Loucy (cell line): ENCODE results near the gene SOX12.
"Not testable (repeated sequence)": the region's sequence is repeated elsewhere in the genome, so short reads cannot be mapped to it uniquely, and the experiment has no call there.

Experiments
- H2AFZ ChIP-seq: fragments of 200-600 bp; sonication (generic); 2 replicates; pipeline ENCODE4 v1.6.0; 2016; ENCODE audit warnings: antibody characterized with exemption, mild to moderate bottlenecking, low read length, moderate library complexity
- H3F3A ChIP-seq: fragments of 200-600 bp; 2 replicates; pipeline ENCODE4 v1.6.0; 2016; ENCODE audit warnings: antibody characterized with exemption, low read depth, mild to moderate bottlenecking
- H3K27me3 ChIP-seq: fragments of 200-600 bp; sonication (generic); 2 replicates; pipeline ENCODE4 v1.6.1; 2014; ENCODE audit warnings: low read length, mild to moderate bottlenecking; ENCODE audit not compliant: insufficient read depth, poor library complexity, severe bottlenecking
- H3K36me3 ChIP-seq: fragments of 200-600 bp; sonication (generic); 2 replicates; pipeline ENCODE4 v1.6.1; 2016; ENCODE audit warnings: low read length; ENCODE audit not compliant: insufficient read depth
- H3K4me1 ChIP-seq: fragments of 200-600 bp; sonication (generic); 2 replicates; pipeline ENCODE4 v1.5.1; 2014; ENCODE audit warnings: low read length, mild to moderate bottlenecking; ENCODE audit not compliant: insufficient read depth, poor library complexity, severe bottlenecking
- H3K4me2 ChIP-seq: fragments of 200-600 bp; sonication (generic); 2 replicates; pipeline ENCODE4 v1.6.0; 2014; ENCODE audit warnings: antibody characterized with exemption, low read length, low read depth, mild to moderate bottlenecking; ENCODE audit not compliant: poor library complexity, severe bottlenecking
- H3K4me3 ChIP-seq: fragments of 200-600 bp; sonication (generic); 2 replicates; pipeline ENCODE4 v1.5.1; 2014; ENCODE audit warnings: low read length, mild to moderate bottlenecking, mixed read lengths; ENCODE audit not compliant: poor library complexity, severe bottlenecking
- H3K79me2 ChIP-seq: fragments of 200-600 bp; sonication (generic); 2 replicates; pipeline ENCODE4 v1.6.1; 2014; ENCODE audit warnings: low read length; ENCODE audit not compliant: insufficient read depth
- H3K9ac ChIP-seq: fragments of 200-600 bp; sonication (generic); 2 replicates; pipeline ENCODE4 v1.6.0; 2014; ENCODE audit warnings: mild to moderate bottlenecking, low read depth, low read length, moderate library complexity; ENCODE audit not compliant: poor library complexity, severe bottlenecking
- H3K9me2 ChIP-seq: fragments of 200-600 bp; sonication (generic); replicated peaks from 2 replicates; pipeline ENCODE4 v1.6.1; 2016; ENCODE audit warnings: low read depth, low read length, mixed read lengths
- H3K9me3 ChIP-seq: fragments of 200-600 bp; sonication (generic); 2 replicates; pipeline ENCODE4 v1.6.1; 2014; ENCODE audit warnings: mild to moderate bottlenecking, antibody characterized with exemption, low read length, low read depth; ENCODE audit not compliant: insufficient read depth
- H4K20me1 ChIP-seq: fragments of 200-600 bp; sonication (generic); 2 replicates; pipeline ENCODE4 v1.6.0; 2014; ENCODE audit warnings: antibody characterized with exemption, low read length, mild to moderate bottlenecking; ENCODE audit not compliant: insufficient read depth, poor library complexity, severe bottlenecking
- EZH2phosphoT487 ChIP-seq: fragments of 200-600 bp; IDR thresholded peaks from 2 replicates; pipeline ENCODE4 v1.6.1; 2018; ENCODE audit warnings: antibody characterized with exemption, mild to moderate bottlenecking, moderate library complexity, borderline replicate concordance
- TF ChIP-seq, protein P1 (sequence below): fragments of 200-600 bp; sonication (generic); conservative IDR thresholded peaks from 2 replicates; pipeline ENCODE4 v1.5.1; 2014; ENCODE audit warnings: mild to moderate bottlenecking, antibody characterized with exemption, low read length

Gene SOX12

DNA sequence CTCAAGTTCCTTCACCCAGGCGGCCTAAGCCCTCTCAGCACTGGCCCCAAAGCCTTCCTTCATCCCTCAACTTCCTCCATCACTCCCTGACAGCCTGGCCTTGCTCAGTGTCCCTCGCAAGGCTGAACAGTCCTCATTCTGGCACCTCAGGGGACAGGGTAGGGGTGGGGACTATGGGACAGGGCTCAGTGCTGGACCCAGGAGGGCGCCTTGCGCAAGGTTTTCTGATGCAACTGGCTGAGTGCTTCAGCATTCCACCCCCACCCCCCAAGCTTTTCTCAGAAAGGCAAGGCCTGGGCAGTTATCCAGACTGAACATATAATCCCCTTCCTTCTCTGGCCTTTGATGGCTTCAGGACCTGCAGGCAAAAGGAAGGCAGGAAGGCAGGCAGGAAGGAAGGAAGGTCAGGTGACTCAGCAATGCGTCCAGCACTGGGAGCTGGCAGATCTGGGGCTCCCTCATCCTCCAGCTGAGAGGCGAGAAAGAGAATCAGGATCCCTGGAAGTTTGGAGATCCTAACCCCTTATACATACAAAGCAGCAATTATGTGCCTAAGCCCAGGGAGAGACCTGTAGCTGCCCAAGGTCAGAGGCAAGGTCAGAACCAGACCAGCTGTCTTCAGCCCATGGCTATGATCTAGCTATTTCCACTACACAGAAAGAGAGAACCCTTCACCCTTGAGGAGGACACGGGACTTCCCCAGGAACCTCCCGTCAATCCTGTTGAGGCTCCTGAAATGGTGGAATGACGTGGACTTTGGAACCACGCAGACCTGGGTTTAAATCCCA is 46.6 kb downstream of the SOX12 start:
- H3K36me3 ChIP-seq, result no peaks in the 10 kb centered on the region
- no peaks in the 10 kb centered on the region for H3K27me3 ChIP-seq
- H3K79me2 ChIP-seq, result no peaks in the 10 kb centered on the region
- H3K9ac ChIP-seq, result peak overlapping the region; percentile 53
- H2AFZ ChIP-seq, result peak overlapping the region; percentile 34; the same call in 1 of the 2 replicates
- no peaks in the 10 kb centered on the region for H3K9me2 ChIP-seq
- peaks cover 30% of the 10 kb centered on the region for H3K4me1 ChIP-seq
- H3K4me2 ChIP-seq, result peak overlapping the region; percentile 76
- H3K9me3 ChIP-seq, result no peaks in the 10 kb centered on the region
- TF ChIP-seq, protein P1, sequence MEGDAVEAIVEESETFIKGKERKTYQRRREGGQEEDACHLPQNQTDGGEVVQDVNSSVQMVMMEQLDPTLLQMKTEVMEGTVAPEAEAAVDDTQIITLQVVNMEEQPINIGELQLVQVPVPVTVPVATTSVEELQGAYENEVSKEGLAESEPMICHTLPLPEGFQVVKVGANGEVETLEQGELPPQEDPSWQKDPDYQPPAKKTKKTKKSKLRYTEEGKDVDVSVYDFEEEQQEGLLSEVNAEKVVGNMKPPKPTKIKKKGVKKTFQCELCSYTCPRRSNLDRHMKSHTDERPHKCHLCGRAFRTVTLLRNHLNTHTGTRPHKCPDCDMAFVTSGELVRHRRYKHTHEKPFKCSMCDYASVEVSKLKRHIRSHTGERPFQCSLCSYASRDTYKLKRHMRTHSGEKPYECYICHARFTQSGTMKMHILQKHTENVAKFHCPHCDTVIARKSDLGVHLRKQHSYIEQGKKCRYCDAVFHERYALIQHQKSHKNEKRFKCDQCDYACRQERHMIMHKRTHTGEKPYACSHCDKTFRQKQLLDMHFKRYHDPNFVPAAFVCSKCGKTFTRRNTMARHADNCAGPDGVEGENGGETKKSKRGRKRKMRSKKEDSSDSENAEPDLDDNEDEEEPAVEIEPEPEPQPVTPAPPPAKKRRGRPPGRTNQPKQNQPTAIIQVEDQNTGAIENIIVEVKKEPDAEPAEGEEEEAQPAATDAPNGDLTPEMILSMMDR, result no peak
- TF ChIP-seq EZH2phosphoT487, result no peak
- H3K4me3 ChIP-seq, result peak overlapping the region; percentile 57
- H3F3A ChIP-seq, result no peaks in the 10 kb centered on the region
- H4K20me1 ChIP-seq, result no peaks in the 10 kb centered on the region

DNA sequence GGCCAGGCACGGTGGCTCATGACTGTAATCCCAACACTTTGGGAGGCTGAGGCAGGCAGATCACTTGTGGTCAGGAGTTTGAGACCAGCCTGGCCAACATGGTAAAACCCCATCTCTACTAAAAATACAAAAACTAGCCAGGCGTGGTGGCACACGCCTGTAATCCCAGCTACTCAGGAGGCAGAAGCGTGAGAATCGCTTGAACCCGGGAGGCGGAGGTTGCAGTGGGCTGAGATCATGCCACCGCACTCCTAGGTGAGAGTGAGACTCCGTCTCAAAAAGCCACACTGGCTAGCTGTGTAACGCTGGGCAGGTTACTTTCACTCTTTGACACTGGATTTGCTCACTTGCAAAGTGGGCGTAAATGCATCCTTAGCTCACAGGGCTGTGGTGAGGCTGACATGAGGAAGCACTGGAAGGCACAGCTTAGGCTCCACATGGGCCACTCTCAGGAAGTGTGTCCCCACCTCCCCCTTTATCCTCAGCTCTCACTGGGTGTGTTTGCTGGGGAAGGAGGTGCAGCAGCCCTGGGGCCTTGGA is 47.3 kb downstream of the SOX12 start:
- not testable (repeated sequence) for H3K27me3 ChIP-seq, H3K79me2 ChIP-seq, H3K36me3 ChIP-seq, H3K9me3 ChIP-seq, H4K20me1 ChIP-seq, H2AFZ ChIP-seq, H3F3A ChIP-seq, H3K4me3 ChIP-seq, H3K9me2 ChIP-seq
- Histone ChIP-seq H3K4me1 (peaks cover 30% of the 10 kb centered on the region), H3K9ac (peak overlapping the region; percentile 53), H3K4me2 (peak overlapping the region; percentile 76)

DNA sequence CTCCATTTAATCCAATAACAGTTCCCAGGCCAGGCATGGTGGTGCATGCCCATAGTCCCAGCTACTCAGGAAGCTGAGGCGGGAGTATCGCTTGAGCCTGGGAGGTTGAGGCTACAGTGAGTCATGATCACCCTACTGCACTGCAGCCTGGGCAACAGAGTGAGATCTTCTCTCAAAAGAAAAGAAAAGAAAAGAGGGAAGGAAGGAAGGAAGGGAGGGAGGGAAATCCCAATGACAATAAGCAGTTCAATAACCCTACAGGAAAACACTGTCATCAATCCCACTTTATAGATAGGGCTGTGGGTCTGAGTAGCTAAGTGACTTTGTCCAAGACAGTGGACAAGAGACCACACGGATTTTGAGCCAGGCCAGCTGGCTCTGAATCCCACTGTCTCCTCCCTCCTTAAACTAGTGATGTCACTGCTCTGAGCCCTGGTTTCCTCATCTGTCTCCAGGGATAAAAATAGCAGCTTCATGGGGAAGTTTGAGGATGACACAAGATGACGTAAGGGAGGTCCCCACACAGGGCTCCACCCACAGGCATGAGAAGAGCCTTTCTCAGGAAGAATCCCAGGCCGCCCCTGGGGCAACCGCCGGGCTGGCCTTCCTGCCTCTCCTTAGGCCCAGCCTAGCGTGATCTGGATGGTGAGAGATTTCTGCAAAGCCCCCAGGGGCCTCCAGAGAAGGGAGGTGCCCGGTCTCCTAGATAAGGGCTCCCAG is 48.0 kb downstream of the SOX12 start:
- Histone ChIP-seq H4K20me1 (no peaks in the 10 kb centered on the region), H3F3A (no peaks in the 10 kb centered on the region), H2AFZ (no peak overlapping the region), H3K4me3 (no peak overlapping the region), H3K9ac (no peak overlapping the region), H3K27me3 (no peaks in the 10 kb centered on the region), H3K36me3 (no peaks in the 10 kb centered on the region), H3K4me2 (peak overlapping the region; percentile 76), H3K79me2 (no peaks in the 10 kb centered on the region), H3K4me1 (peaks cover 30% of the 10 kb centered on the region), H3K9me3 (no peaks in the 10 kb centered on the region), H3K9me2 (no peaks in the 10 kb centered on the region)
- no peak for TF ChIP-seq EZH2phosphoT487
- TF ChIP-seq, protein P1, result no peak
